Neuronal stem cell (in vitro differentiated cells): ENCODE data around the gene TCF4.

ENCODE experiments used
- DNase-seq: peaks from one replicate; pipeline ENCODE4 v3.0.0-alpha.2; 2013; ENCODE audit warnings: low spot score
- H2AFZ ChIP-seq: one replicate; pipeline ENCODE4 v1.6.1; 2013; ENCODE audit warnings: mild to moderate bottlenecking, low read length, inconsistent platforms
- H2AK5ac ChIP-seq: 2 replicates; pipeline ENCODE4 v1.6.1; 2013; ENCODE audit warnings: low read depth, mild to moderate bottlenecking, inconsistent platforms, low read length, moderate library complexity, mixed read lengths
- H2BK120ac ChIP-seq: 2 replicates; pipeline ENCODE4 v1.6.1; 2013; ENCODE audit warnings: low read depth, mild to moderate bottlenecking, inconsistent platforms, low read length, moderate library complexity, mixed read lengths
- H2BK12ac ChIP-seq: one replicate; pipeline ENCODE4 v1.6.1; 2013; ENCODE audit warnings: low read length, inconsistent platforms
- H2BK15ac ChIP-seq: 2 replicates; pipeline ENCODE4 v1.6.1; 2013; ENCODE audit warnings: mild to moderate bottlenecking, low read length, inconsistent platforms, mixed read lengths
- H2BK5ac ChIP-seq: one replicate; pipeline ENCODE4 v1.6.1; 2013; ENCODE audit warnings: inconsistent platforms, mild to moderate bottlenecking, low read length, moderate library complexity
- H3K14ac ChIP-seq: one replicate; pipeline ENCODE4 v1.6.1; 2013; ENCODE audit warnings: low read length, inconsistent platforms
- H3K18ac ChIP-seq: 2 replicates; pipeline ENCODE4 v1.6.1; 2013; ENCODE audit warnings: low read length, inconsistent platforms
- H3K23ac ChIP-seq: 2 replicates; pipeline ENCODE4 v1.6.1; 2013; ENCODE audit warnings: low read depth, mild to moderate bottlenecking, mixed read lengths, low read length, inconsistent platforms; ENCODE audit not compliant: poor library complexity
- H3K27ac ChIP-seq: replicated peaks from 3 replicates; pipeline ENCODE4 v1.5.1; 2013; ENCODE audit warnings: low read length, inconsistent platforms
- H3K27me3 ChIP-seq, 3 experiments: 2 replicates each; pipeline ENCODE4 v1.6.1; 2013; ENCODE audit warnings: low read length in 3 of 3, mild to moderate bottlenecking in 2 of 3, inconsistent platforms in 1 of 3, low read depth in 1 of 3, mixed read lengths in 1 of 3, moderate library complexity in 1 of 3; ENCODE audit not compliant: control insufficient read depth in 3 of 3, insufficient read depth in 3 of 3
- H3K36me3 ChIP-seq, 2 donors: replicated peaks in 1 of 2; 2 replicates each; pipeline ENCODE4 v1.6.1; 2013; ENCODE audit warnings: low read length in 2 of 2; ENCODE audit not compliant: control insufficient read depth in 2 of 2, insufficient read depth in 2 of 2
- H3K4ac ChIP-seq: 2 replicates; pipeline ENCODE4 v1.6.1; 2013; ENCODE audit warnings: inconsistent platforms, mild to moderate bottlenecking, low read length, moderate library complexity
- H3K4me1 ChIP-seq, 2 donors: 1 replicate in 1 of 2; 2 replicates in 1 of 2; pipeline ENCODE4 v1.6.1; 2013; ENCODE audit warnings: low read length in 2 of 2, low read depth in 1 of 2; ENCODE audit not compliant: control insufficient read depth in 2 of 2, insufficient read depth in 1 of 2
- H3K4me2 ChIP-seq: one replicate; pipeline ENCODE4 v1.6.1; 2013; ENCODE audit warnings: mild to moderate bottlenecking, low read length, inconsistent platforms; ENCODE audit not compliant: insufficient read depth, poor library complexity, severe bottlenecking
- H3K4me3 ChIP-seq, 2 donors: 2 replicates each; pipeline ENCODE4 v1.5.1; 2013; ENCODE audit warnings: low read length in 2 of 2, mild to moderate bottlenecking in 2 of 2, inconsistent platforms in 1 of 2, moderate library complexity in 1 of 2
- H3K79me1 ChIP-seq: one replicate; pipeline ENCODE4 v1.6.1; 2013; ENCODE audit warnings: low read depth, mild to moderate bottlenecking, inconsistent platforms, low read length, moderate library complexity
- H3K9ac ChIP-seq: one replicate; pipeline ENCODE4 v1.6.1; 2013; ENCODE audit warnings: mild to moderate bottlenecking, low read depth, low read length, inconsistent platforms; ENCODE audit not compliant: poor library complexity
- H3K9me3 ChIP-seq, 2 donors: replicated peaks in 1 of 2; 2 replicates each; pipeline versions ENCODE3 to v1.6.1; 2013; ENCODE audit warnings: low read length in 2 of 2, mild to moderate bottlenecking in 2 of 2, inconsistent platforms in 1 of 2, low read depth in 1 of 2, mixed read lengths in 1 of 2, moderate library complexity in 1 of 2; ENCODE audit not compliant: control insufficient read depth in 2 of 2, insufficient read depth in 1 of 2
- H4K8ac ChIP-seq: one replicate; pipeline ENCODE4 v1.6.1; 2013; ENCODE audit warnings: low read depth, mild to moderate bottlenecking, inconsistent platforms, low read length, moderate library complexity
- H4K91ac ChIP-seq: one replicate; pipeline ENCODE4 v1.6.1; 2013; ENCODE audit warnings: low read length, low read depth, mild to moderate bottlenecking, inconsistent platforms; ENCODE audit not compliant: poor library complexity
- WGBS, 2 donors: extraction: QIAGEN DNeasy Blood & Tissue Kit; methylation state at CpG; one replicate each; pipeline ENCODE4 v1.1.7; 2013; ENCODE audit warnings: missing lambda C conversion rate in 2 of 2, mixed read lengths in 1 of 2; ENCODE audit not compliant: insufficient read length in 2 of 2, insufficient replicate concordance in 1 of 2; ENCODE audit errors: extremely low coverage in 2 of 2; 5-methylcytosine and 5-hydroxymethylcytosine counted together

Gene TCF4

DNA sequence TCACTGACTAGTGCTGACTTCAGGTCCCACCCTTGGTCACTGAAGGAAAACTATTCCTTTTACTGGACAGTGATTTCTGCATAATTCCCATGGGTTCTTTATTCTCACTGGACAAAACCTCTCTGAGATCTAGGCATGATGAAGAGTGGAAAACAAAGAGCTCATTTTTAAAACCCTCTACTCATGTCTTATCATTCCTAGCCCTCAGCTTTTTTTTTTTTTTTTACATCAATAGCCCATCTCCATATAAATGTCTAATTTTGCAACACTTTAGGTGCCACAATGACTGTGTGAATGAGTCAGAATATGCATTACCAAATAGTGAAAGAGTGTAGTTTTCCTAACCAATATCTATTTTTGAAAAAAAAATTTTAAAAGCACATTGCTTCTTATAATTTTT, 74.8 kb downstream of the TCF4 start:
- Histone ChIP-seq H4K91ac (no peak overlapping the region), H3K4me1 (peaks cover 4 to 12% of the 10 kb centered on the region in 2 donors), H3K4me3 (no peak overlapping the region), H3K23ac (no peak overlapping the region), H3K9ac (no peak overlapping the region), H2AFZ (no peak overlapping the region), H3K14ac (no peak overlapping the region), H3K18ac (no peak overlapping the region), H4K8ac (no peak overlapping the region), H3K27ac (no peak overlapping the region), H3K36me3 (peaks cover 0 to 10% of the 10 kb centered on the region in 2 donors), H3K9me3 (peaks cover 0 to 5% of the 10 kb centered on the region in 2 donors), H2BK5ac (no peak overlapping the region), H3K4ac (no peak overlapping the region), H2BK15ac (no peak overlapping the region), H2BK120ac (no peak overlapping the region), H2BK12ac (no peak overlapping the region), H3K79me1 (peaks cover 5% of the 10 kb centered on the region), H3K27me3 (no peaks in the 10 kb centered on the region), H3K4me2 (no peak overlapping the region), H2AK5ac (no peak overlapping the region)
- DNase-seq, result no peak

DNA sequence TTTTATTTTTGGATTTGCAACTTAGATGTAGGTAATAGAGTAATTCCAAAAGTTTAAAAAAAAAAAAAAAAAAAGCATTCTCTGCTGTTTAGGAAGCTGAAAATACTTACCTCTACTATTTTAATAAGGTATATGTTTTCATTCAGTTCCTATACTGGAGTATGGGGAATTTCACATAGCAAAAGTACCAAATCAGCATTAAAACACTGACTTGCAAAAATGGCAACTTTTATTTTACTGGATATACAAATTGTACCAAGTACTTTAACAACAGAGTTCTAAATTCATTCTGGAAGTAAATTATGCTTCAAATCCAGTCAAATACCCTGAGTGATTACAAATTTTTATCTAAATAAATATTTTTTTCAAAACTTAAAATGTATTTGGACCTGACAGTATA, 76.7 kb downstream of the TCF4 start:
- Histone ChIP-seq H4K91ac (no peak overlapping the region), H3K4me1 (peaks cover 4 to 12% of the 10 kb centered on the region in 2 donors), H3K4me3 (no peak overlapping the region), H3K36me3 (peaks cover 0 to 5% of the 10 kb centered on the region in 2 donors), H3K14ac (no peak overlapping the region), H3K79me1 (peaks cover 8% of the 10 kb centered on the region), H2BK120ac (no peak overlapping the region), H2AFZ (no peak overlapping the region), H3K23ac (no peak overlapping the region), H3K9me3 (no peaks in the 10 kb centered on the region), H3K27ac (no peak overlapping the region), H3K4ac (no peak overlapping the region), H3K18ac (no peak overlapping the region), H3K9ac (no peak overlapping the region), H2BK15ac (no peak overlapping the region), H2BK12ac (no peak overlapping the region), H3K27me3 (no peaks in the 10 kb centered on the region), H3K4me2 (no peak overlapping the region), H4K8ac (no peak overlapping the region), H2BK5ac (no peak overlapping the region), H2AK5ac (no peak overlapping the region)
- no peak for DNase-seq

DNA sequence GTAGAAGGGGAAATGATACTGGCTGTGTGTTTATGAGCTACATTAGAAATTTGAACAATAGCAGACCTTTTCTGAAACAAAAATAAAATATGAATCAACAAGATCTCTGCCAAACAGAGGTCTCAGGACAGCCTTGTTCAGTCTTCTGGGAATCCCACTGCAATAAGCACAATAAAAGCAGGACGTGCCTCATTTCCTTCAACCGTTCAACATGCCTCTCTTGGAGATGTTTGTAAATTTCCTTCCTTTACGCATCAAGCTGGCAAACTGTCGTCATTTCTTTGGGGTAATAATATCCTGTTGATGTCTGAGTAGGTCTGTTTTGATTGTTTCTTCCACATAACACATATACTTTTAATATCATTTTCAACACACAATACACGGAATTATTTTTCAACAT, 77.2 kb downstream of the TCF4 start:
- no peak for DNase-seq
- 100% methylated on average over 1 of the region's 5 CpGs; no CpG with 5 or more reads in 1 of the 2 donors for WGBS, 2 donors
- Histone ChIP-seq H3K9me3 (no peaks in the 10 kb centered on the region), H2BK5ac (no peak overlapping the region), H2BK120ac (no peak overlapping the region), H3K9ac (no peak overlapping the region), H3K79me1 (peaks cover 8% of the 10 kb centered on the region), H2BK15ac (no peak overlapping the region), H3K36me3 (peaks cover 0 to under 1% of the 10 kb centered on the region in 2 donors), H4K91ac (no peak overlapping the region), H3K4me3 (no peak overlapping the region), H3K18ac (no peak overlapping the region), H3K27me3 (no peaks in the 10 kb centered on the region), H2AFZ (no peak overlapping the region), H3K4ac (no peak overlapping the region), H2BK12ac (no peak overlapping the region), H4K8ac (no peak overlapping the region), H3K27ac (no peak overlapping the region), H3K23ac (no peak overlapping the region), H3K4me2 (no peak overlapping the region), H3K14ac (no peak overlapping the region), H3K4me1 (peaks cover 4 to 12% of the 10 kb centered on the region in 2 donors), H2AK5ac (no peak overlapping the region)

DNA sequence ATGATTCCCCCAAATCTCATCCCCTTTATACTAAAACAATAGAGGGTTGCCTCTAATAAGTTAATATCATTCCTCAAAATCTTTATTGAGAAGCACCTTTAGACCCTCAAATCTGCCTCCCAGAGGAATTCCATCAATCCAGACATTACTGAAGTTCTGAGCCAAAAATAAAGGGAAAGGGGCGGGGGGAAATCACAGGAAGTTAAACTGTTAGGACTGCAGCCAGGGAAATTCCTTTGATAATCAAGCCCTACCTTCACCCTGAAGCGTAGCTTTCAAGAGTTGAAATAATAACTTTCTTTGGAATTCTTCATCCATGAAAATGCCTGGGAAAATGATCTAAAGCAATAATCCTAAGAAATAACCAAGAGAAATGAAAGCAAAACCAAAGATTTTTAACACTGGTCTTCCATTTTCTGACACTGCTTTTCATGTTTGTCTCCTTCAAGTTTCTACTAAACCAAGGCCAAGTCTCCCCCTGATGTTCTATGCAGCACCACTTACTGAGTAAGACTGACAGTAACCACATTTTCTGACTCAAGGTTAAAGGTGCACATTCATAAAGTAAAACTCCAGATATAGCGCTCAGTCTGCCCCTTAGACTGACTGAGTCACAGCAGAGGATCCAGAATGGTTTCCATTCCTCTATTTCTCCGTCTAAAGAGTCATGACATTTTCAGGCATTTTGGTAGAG, 78.2 kb downstream of the TCF4 start:
- DNase-seq, result no peak
- no CpG with 5 or more reads among the region's 4 CpGs for WGBS, 2 donors
- H3K36me3 ChIP-seq, result no peaks in the 10 kb centered on the region
- H2AK5ac ChIP-seq, result no peak overlapping the region
- H3K27ac ChIP-seq, result no peak overlapping the region
- H3K14ac ChIP-seq, result no peak overlapping the region
- H2AFZ ChIP-seq, result no peak overlapping the region
- H3K9me3 ChIP-seq, result peaks cover 0 to 3% of the 10 kb centered on the region in 2 donors
- H4K91ac ChIP-seq, result no peak overlapping the region
- no peak overlapping the region for H3K4me2 ChIP-seq
- no peak overlapping the region for H2BK5ac ChIP-seq
- no peak overlapping the region for H2BK15ac ChIP-seq
- no peaks in the 10 kb centered on the region for H3K27me3 ChIP-seq
- H3K4me1 ChIP-seq, result peaks cover 4 to 12% of the 10 kb centered on the region in 2 donors
- no peak overlapping the region for H3K4ac ChIP-seq
- peaks cover 8% of the 10 kb centered on the region for H3K79me1 ChIP-seq
- no peak overlapping the region for H3K4me3 ChIP-seq
- H3K23ac ChIP-seq, result no peak overlapping the region
- H2BK12ac ChIP-seq, result no peak overlapping the region
- H4K8ac ChIP-seq, result no peak overlapping the region
- no peak overlapping the region for H3K9ac ChIP-seq
- H3K18ac ChIP-seq, result no peak overlapping the region
- H2BK120ac ChIP-seq, result no peak overlapping the region
